Caco-2 (cell line): ENCODE measurements around the gene RALGPS1. TPM values are rescaled to one million over a fixed set of nuclear protein-coding genes. Genes with fewer than 3 reads are reported as not detected.

ENCODE experiments used
- BruUV-seq: library from RNA; stranded (reverse); fragments of 400-500 nt; replicated peaks from 2 replicates; lab custom pipeline; 2021; lab: Mats Ljungman, UMichigan
- CTCF ChIA-PET: fragments of 300-600 bp; sonication (Branson Sonifier 250); formaldehyde crosslinking; loops from one replicate; lab custom pipeline; 2022; ENCODE audit warnings: antibody characterized with exemption; lab: Charles Lee
- POLR2A ChIA-PET: fragments of 300-600 bp; sonication (Branson Sonifier 250); formaldehyde crosslinking; loops from one replicate; lab custom pipeline; 2022; ENCODE audit warnings: antibody characterized with exemption; lab: Charles Lee
- DNase-seq, 2 experiments: peaks; one replicate each; pipeline versions ENCODE4 v3.0.0 to v3.0.0-alpha.2; 2020 to 2022
- H3K27me3 ChIP-seq: replicated peaks from 2 replicates; pipeline ENCODE4 v1.6.0; 2011; ENCODE audit warnings: low read length; ENCODE audit not compliant: control insufficient read depth, insufficient read depth
- H3K36me3 ChIP-seq: 2 replicates; pipeline ENCODE4 v1.5.1; 2011; ENCODE audit warnings: low read length; ENCODE audit not compliant: control insufficient read depth, insufficient read depth
- H3K4me1 ChIP-seq: fragments of 250-450 bp; sonication (Bioruptor Pico); 2 replicates; pipeline ENCODE4 v1.5.1; 2020; ENCODE audit warnings: mild to moderate bottlenecking
- H3K4me3 ChIP-seq: 2 replicates; pipeline ENCODE4 v1.5.1; 2011; ENCODE audit warnings: low read depth, mild to moderate bottlenecking, control low read depth, low read length
- H3K9me3 ChIP-seq: fragments of 250-450 bp; sonication (Bioruptor Pico); 2 replicates; pipeline ENCODE4 v1.5.1; 2020; ENCODE audit warnings: mild to moderate bottlenecking, moderate library complexity
- H3K27ac Mint-ChIP-seq: one replicate; pipeline ENCODE4 v1.8.0; 2022; ENCODE audit warnings: mixed read lengths; ENCODE audit not compliant: unreplicated experiment
- H3K27me3 Mint-ChIP-seq: one replicate; pipeline ENCODE4 v1.8.0; 2022; ENCODE audit warnings: mixed read lengths; ENCODE audit not compliant: insufficient read depth, unreplicated experiment
- H3K36me3 Mint-ChIP-seq: one replicate; pipeline ENCODE4 v1.8.0; 2022; ENCODE audit warnings: mild to moderate bottlenecking, mixed read lengths; ENCODE audit not compliant: insufficient read depth, unreplicated experiment
- H3K4me1 Mint-ChIP-seq: one replicate; pipeline ENCODE4 v1.8.0; 2022; ENCODE audit warnings: low read depth, mixed read lengths; ENCODE audit not compliant: unreplicated experiment
- H3K4me3 Mint-ChIP-seq: one replicate; pipeline ENCODE4 v1.8.0; 2022; ENCODE audit warnings: mild to moderate bottlenecking, moderate library complexity, mixed read lengths; ENCODE audit not compliant: unreplicated experiment
- H3K9me3 Mint-ChIP-seq: one replicate; pipeline ENCODE4 v1.8.0; 2022; ENCODE audit warnings: mixed read lengths; ENCODE audit not compliant: unreplicated experiment
- intact Hi-C: fragments of 100-400 bp; cut with micrococcal nuclease; formaldehyde crosslinking; loops from one replicate; pipeline ENCODE4 v1.10.0; 2022; ENCODE audit not compliant: unreplicated experiment
- total RNA-seq: library from RNA; stranded (reverse); gene quantifications from 2 replicates; pipeline ENCODE4 v1.2.3, GENCODE V29; 2022
- TF ChIP-seq, protein P1 (sequence below), 2 experiments: fragments of 200-600 bp in 1 of 2; IDR thresholded peaks; 1 replicate in 1 of 2; 2 replicates in 1 of 2; pipeline versions ENCODE4 v1.5.1 to v1.8.0; 2011 to 2022; ENCODE audit warnings: antibody characterized with exemption in 1 of 2, control low read depth in 1 of 2, inconsistent platforms in 1 of 2, low read depth in 1 of 2, low read length in 1 of 2, mild to moderate bottlenecking in 1 of 2, moderate library complexity in 1 of 2; ENCODE audit not compliant: insufficient read depth in 1 of 2, severe bottlenecking in 1 of 2, unreplicated experiment in 1 of 2

Gene RALGPS1
- total RNA-seq, 1 experiment from 2014 or later: 41.5 TPM

DNA sequence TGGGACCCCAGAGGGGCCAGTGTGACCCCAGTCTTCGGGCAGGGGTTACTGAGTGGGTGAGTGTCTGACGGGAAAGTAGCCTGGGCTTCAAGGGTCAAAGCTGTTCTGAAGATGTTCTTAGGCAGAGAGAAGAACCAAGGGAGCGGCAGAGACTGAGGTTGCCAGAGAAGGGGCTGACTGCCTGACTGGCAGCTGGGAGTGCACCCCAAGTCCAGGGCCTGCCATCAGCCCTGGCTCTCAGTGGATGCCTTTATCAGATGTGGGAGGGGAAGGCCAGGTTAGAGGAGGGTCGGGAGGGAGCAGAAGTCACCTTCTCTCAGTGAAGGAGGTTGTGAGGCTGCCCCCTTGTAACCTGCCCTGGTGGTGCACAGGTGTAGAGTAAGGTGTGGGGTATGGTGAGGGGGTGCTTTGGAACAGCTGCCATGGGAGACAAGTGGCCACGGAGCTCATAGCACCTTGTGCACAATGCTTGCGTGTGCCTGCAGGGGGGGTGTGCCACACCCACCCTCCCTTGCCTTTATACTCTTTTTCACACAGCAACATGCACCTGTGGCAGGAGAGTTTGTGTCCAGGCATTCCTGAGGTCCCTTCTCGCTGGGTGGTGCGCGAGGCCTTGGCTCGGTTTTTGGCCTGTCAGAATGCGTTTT lies 18.9 kb downstream of the RALGPS1 start:
- POLR2A ChIA-PET: no interaction called here
- BruUV-seq: no TSS peak

DNA sequence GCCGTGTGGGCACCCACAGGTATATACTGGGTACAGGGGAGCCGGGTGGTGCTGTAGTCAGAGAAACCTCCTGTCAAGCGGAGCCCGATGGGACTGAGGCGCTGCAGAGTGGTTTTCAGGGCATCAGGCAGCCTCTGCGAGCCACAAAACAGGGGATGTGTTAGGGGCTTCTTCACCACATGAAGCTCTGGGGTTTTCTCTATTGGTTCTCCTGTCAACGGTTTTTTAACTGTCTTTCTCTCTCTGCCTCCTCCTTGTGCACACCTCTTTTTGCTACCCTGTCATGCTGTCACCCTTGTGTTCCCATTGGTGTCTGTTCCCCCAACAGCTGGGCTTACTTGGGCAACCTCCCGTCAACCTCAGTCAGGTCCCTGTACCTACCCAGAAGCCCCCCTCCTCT lies 19.9 kb downstream of the RALGPS1 start:
- BruUV-seq: no TSS peak
- Mint-ChIP-seq H3K9me3 (no peaks in the 10 kb centered on the region), H3K4me3 (no peak overlapping the region), H3K27me3 (no peaks in the 10 kb centered on the region), H3K27ac (no peak overlapping the region), H3K4me1 (peaks cover 25% of the 10 kb centered on the region), H3K36me3 (peaks cover 7% of the 10 kb centered on the region)
- no peaks in the 10 kb centered on the region for H3K36me3 ChIP-seq
- no peak for DNase-seq
- CTCF ChIA-PET: interaction anchor here (0.6 to 1.3 kb wide), 3 partner anchors 18 to 219 kb away, joined by 3 to 4 read pairs (median 3); no protein-coding TSS in a partner anchor
- no peak overlapping the region for H3K4me3 ChIP-seq
- intact Hi-C loops: no loop called here
- H3K9me3 ChIP-seq: no peaks in the 10 kb centered on the region
- POLR2A ChIA-PET: no interaction called here
- TF ChIP-seq, protein P1, sequence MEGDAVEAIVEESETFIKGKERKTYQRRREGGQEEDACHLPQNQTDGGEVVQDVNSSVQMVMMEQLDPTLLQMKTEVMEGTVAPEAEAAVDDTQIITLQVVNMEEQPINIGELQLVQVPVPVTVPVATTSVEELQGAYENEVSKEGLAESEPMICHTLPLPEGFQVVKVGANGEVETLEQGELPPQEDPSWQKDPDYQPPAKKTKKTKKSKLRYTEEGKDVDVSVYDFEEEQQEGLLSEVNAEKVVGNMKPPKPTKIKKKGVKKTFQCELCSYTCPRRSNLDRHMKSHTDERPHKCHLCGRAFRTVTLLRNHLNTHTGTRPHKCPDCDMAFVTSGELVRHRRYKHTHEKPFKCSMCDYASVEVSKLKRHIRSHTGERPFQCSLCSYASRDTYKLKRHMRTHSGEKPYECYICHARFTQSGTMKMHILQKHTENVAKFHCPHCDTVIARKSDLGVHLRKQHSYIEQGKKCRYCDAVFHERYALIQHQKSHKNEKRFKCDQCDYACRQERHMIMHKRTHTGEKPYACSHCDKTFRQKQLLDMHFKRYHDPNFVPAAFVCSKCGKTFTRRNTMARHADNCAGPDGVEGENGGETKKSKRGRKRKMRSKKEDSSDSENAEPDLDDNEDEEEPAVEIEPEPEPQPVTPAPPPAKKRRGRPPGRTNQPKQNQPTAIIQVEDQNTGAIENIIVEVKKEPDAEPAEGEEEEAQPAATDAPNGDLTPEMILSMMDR (IDR thresholded peaks at IDR 0.05; ENCODE audit: insufficient read depth in 1 of 2, low read depth in 1 of 2, low read length in 1 of 2, severe bottlenecking in 1 of 2, unreplicated experiment in 1 of 2): no peak
- H3K4me1 ChIP-seq: peaks cover 11% of the 10 kb centered on the region
- H3K27me3 ChIP-seq: no peaks in the 10 kb centered on the region

More for the DNA sequence above, 18.9 kb downstream of the RALGPS1 start:
- Mint-ChIP-seq H3K4me1 (peaks cover 19% of the 10 kb centered on the region), H3K27ac (no peak overlapping the region), H3K9me3 (no peaks in the 10 kb centered on the region), H3K4me3 (no peak overlapping the region), H3K36me3 (peaks cover 7% of the 10 kb centered on the region), H3K27me3 (no peaks in the 10 kb centered on the region)
- TF ChIP-seq, protein P1 (IDR thresholded peaks at IDR 0.05; ENCODE audit: insufficient read depth in 1 of 2, low read depth in 1 of 2, low read length in 1 of 2, severe bottlenecking in 1 of 2, unreplicated experiment in 1 of 2): peak in 1 of 2 experiments; percentile 9
- DNase-seq: no peak
- peaks cover 5% of the 10 kb centered on the region; the same call in 1 of the 2 replicates for H3K4me1 ChIP-seq
- H3K36me3 ChIP-seq: no peaks in the 10 kb centered on the region
- CTCF ChIA-PET: interaction anchor here (1.0 to 1.1 kb wide), 4 partner anchors 16 to 262 kb away, joined by 3 to 4 read pairs (median 3); partner anchors contain the start of gene RALGPS1
- no peak overlapping the region for H3K4me3 ChIP-seq
- intact Hi-C loops: no loop called here
- no peaks in the 10 kb centered on the region for H3K27me3 ChIP-seq
- no peaks in the 10 kb centered on the region for H3K9me3 ChIP-seq

DNA sequence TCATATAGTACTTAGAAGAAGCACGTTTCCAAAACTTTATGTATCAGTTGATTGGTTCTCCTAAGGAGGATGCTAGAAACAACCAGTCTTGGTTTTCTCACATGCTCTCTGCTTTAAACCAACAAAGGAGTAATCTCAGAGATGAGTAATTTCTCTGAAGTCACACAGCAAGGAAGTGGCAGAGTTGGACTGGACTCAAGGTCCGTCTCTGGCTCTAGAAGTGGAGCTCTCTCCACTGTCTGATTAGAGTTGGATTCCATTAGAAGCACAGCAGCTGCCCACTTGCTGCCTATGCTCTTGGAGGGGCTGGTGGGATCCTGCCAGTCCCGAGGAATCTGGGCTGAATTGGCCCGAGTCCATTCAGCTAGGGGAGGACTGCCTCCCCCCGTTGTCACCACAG lies 21.0 kb downstream of the RALGPS1 start:
- DNase-seq: no peak
- Mint-ChIP-seq H3K36me3 (peaks cover 11% of the 10 kb centered on the region), H3K4me1 (peaks cover 30% of the 10 kb centered on the region), H3K27ac (no peak overlapping the region), H3K9me3 (no peaks in the 10 kb centered on the region), H3K4me3 (no peak overlapping the region), H3K27me3 (no peaks in the 10 kb centered on the region)
- POLR2A ChIA-PET: no interaction called here
- Histone ChIP-seq H3K27me3 (no peaks in the 10 kb centered on the region), H3K36me3 (no peaks in the 10 kb centered on the region), H3K9me3 (no peaks in the 10 kb centered on the region), H3K4me3 (no peak overlapping the region), H3K4me1 (peaks cover 14% of the 10 kb centered on the region)
- CTCF ChIA-PET: interaction anchor here (0.7 to 1.3 kb wide), 2 partner anchors 20 to 224 kb away, joined by 3 to 4 read pairs; no protein-coding TSS in a partner anchor
- BruUV-seq: no TSS peak
- intact Hi-C loops: no loop called here
- TF ChIP-seq, protein P1 (IDR thresholded peaks at IDR 0.05; ENCODE audit: insufficient read depth in 1 of 2, low read depth in 1 of 2, low read length in 1 of 2, severe bottlenecking in 1 of 2, unreplicated experiment in 1 of 2): no peak
